GM18511 (cell line): Measurements from ENCODE around the gene RAB8B.
"Not testable (repeated sequence)": the region's sequence is repeated elsewhere in the genome, so short reads cannot be mapped to it uniquely, and the experiment has no call there.

Source experiments
- ATAC-seq: cut with Tn5 transposase; IDR thresholded peaks from one replicate; pipeline ENCODE4 v1.9.1; 2021; ENCODE audit warnings: mild to moderate bottlenecking, moderate library complexity; ENCODE audit not compliant: unreplicated experiment

RAB8B gene

DNA sequence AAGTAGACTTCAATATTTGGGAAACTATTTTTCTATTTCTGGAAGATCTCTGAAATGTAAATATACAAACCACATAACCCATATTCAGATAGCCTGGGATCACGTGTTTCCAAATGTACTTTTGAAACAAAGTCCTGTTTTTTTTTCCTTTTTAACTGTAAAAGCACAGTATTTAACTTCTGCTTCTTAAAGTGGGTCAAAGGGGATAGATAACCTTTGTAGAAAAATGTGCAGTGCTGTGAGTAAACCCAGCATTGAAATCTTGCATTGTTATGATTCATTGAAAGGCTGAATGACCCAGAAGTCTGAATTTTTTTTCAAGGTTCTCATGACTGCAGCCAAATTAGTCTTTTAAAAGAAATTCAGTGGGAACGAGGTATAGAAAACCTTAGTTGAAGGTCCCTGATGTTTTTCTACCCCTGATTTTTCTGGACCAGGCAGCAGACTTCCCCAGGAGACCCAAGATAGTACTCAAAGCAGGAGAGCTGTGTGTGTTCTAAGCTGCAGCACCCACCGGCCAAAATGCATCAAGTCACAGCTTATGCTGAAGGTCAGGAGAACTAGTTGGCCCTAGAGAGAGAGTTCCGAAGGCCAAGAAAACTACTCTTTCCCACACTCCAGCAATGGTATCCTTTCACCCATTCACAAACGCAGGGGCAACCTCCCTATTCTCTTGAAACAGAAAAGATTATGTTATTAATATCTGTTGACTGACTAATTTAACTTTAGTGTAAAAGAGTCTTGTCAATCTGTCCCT, 44.4 kb downstream of the RAB8B start:
- ATAC-seq: no peak

DNA sequence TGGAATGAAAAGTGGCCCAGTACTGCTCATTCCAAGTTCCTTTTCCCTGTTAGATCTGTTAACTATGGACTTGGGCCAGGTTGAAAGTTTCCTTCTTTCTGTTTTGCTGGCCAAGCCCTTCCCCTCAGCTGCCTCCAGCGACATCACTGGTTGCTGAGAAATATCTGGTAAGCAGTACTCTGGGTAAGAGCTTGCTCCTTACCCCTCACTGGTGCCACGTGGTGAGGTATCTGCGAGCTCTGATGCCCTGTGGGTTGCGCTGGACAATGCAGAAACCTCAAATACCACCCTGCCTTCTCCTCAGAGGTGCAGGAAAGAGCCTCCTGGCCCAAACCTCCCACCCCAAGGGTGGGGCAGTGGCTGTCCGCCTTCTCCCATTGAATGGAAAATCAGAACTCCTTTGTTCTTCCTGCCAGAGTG, 45.1 kb downstream of the RAB8B start:
- no peak for ATAC-seq

DNA sequence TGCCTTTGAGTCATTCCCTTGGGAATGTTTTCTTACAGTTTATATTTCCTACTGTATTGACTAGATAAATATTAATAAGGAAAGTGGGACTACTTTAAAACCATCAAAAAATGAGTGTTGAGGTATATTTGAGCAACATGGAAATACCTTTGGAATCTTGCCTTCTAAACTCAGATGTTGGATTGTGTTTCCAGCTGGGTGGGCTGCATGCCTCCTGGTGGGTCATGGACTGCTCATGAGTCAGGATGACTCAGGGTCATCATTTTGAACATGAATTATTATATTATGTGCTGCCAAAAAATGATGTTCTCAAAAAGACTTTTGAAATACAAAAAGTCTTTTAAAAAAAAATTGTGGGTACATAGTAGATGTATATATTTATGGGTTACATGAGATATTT, 46.9 kb downstream of the RAB8B start:
- no peak for ATAC-seq

DNA sequence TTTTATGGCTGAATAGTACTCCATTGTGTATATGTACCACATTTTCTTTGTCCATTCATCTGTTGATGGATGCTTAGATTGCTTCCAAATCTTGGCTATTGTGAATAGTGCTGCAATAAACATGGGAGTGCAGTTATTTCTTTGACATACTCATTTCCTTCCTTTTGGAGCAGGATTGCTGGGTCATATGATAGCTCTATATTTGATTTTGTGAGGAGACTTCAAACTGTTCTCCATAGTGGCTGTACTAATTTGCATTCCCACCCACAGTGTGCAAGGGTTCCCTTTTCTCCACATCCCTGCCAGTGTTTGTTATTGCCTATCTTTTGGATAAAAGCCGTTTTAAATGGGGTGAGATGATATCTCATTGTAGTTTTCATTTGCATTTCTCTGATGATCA, 47.7 kb downstream of the RAB8B start:
- ATAC-seq: not testable (repeated sequence)

DNA sequence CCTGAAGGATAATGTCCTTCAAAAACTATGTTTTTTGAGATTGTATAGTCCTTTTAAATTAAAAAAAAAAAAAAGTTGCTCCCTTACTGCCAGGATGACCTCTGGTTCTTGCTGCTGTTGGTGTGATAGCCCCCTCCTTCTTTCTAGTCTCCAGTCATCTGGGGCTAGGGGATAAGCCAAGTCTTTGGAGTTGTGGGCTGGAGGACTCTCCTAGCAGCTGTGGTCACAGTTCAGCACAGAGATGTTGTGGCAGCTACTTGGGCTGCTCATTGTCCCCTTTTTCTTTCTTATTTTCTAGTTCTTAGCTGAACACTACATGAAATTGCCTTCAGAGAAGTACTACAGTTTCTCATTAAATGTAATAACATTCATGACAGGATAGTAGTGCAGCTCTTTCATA, 48.8 kb downstream of the RAB8B start:
- no peak for ATAC-seq

DNA sequence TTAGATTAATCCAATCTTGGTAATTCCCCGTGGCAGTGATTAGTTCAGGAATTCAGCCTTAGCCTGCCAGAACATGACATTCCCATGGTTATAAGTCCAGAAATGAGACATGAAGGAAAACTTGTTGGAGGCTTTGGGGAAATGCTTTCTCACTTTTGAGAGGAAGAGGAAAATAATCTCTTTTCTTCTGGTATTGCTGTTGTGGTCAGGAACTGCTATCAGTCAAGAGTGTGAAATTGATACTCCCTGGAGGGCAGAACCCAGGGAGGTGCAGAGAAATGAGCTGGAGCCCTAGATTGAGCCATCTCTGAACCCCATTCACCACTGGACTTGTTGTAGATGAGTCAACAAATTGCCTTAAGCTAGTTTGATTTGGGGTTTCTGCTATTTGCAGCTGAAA, 49.4 kb downstream of the RAB8B start:
- peak; percentile 68 for ATAC-seq

DNA sequence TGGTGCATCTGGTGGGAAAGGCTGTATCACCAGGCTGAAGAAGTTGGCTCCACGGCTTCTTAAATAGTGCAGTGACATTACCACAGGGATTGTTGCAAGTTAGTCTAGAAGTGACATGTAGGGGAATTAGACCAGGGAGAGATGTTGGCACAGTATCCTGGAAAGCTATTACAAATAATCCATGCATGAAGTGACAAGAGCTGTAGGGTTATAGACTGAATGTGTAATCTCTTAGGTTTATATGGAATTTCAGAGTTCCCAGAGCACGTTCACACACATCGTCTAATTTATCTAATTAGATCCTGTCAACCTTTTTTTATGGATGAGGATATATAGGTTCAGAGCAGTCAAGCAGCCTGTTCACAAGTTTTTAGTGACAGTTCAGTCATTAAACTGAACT, 50.7 kb downstream of the RAB8B start:
- no peak for ATAC-seq

DNA sequence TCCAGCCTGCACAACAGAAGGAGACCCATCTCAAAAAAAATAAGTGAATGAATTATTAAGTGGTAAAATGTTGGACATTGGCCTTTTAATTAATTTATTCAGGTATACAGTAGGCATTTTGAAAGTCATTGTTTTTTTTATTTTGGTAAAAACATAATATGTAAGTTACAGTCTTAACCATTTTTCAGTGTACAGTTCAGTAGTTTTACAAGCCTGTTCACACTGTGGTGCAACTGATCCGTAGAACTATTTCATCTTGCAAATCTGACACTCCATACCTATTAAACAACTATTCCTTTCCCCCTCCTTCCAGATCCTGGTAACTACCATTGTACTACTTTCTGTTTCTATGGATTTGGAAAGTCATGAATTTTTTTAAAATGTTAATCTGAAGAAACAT, 51.9 kb downstream of the RAB8B start:
- ATAC-seq: no peak

DNA sequence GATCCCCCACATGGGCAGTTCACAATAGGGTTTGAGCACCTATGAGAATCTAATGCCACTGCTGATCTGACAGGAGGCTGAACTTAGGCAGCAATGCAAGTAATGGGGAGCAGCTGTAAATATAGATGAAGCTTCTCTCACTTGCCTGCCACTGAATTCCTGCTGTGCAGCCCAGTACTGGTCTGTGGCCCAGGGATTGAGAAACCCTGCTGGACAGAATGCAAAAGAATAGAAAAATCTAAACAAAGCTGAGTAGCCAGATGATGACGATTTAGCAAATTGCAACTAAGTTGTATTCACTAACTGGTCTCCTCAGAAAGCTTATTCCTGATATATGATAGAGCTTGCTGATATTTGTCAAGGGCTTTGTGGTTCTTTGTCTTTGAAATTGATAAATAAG, 53.7 kb downstream of the RAB8B start:
- ATAC-seq: no peak

DNA sequence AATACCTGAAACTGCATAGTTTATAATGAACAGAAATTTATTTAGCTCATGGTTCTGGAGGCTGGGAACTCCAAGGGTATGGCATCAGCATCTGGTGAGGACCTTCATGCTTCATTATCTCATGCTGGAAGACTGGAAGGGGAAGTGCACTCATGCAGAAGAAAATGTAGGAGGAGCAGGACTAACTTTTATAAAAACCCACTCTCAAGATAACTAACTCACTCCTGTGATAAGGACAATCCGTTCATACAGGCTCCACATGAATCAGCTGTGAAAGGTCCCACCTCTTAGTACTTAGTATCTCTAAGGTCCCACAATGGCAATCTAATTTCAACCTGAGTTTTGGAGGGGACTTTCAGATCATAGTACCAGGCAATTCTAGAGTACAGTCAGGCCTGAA, 54.4 kb downstream of the RAB8B start:
- no peak for ATAC-seq

DNA sequence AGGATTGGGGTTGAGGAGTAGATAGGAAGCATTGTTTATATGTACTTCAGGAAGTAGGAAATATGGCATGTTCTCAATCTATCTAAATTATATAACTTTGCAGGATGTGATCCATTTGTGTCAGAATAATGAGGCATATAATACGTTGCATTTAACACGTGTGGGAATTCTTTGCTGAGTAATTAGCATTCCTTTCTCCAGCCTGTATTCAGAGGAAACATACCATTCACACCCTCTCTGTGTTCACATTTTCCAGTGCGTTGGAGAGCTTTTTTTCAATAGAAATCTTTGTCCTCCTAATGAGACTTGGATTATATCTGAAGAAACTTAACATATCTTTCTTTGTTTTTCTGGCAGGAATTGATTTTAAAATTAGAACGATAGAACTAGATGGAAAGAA, 55.0 kb downstream of the RAB8B start:
- ATAC-seq: no peak

DNA sequence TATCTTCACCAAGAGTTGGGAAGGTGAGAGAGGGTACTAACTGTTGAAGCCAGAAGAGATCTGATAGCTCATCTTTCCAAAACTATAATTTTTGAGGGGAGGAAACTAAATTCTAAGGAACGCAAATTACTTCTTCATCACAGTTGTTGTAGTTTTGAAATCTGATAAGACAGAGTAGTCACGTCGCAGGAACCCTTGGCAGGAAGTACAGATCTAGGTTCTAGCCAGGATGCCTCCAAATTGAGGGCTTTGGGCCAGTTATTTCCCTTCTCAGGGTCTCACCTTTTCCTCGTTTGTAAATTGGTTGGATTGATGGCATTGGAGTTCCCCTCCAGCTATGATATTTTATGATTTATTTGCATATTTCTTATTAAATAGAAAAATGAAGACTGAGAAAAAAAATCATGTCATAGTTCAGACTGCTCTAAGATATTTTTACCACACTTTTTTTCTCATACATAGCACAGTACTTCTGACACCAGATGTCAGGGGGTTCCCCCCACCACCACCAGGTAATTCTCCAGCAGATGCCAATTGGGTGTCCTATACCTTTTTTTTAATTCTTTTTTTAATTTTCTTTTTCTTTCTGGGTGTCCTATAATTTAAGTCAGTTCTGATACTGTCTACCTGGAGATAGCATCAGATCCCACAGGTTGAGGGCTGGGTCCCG, 55.7 kb downstream of the RAB8B start:
- no peak for ATAC-seq

DNA sequence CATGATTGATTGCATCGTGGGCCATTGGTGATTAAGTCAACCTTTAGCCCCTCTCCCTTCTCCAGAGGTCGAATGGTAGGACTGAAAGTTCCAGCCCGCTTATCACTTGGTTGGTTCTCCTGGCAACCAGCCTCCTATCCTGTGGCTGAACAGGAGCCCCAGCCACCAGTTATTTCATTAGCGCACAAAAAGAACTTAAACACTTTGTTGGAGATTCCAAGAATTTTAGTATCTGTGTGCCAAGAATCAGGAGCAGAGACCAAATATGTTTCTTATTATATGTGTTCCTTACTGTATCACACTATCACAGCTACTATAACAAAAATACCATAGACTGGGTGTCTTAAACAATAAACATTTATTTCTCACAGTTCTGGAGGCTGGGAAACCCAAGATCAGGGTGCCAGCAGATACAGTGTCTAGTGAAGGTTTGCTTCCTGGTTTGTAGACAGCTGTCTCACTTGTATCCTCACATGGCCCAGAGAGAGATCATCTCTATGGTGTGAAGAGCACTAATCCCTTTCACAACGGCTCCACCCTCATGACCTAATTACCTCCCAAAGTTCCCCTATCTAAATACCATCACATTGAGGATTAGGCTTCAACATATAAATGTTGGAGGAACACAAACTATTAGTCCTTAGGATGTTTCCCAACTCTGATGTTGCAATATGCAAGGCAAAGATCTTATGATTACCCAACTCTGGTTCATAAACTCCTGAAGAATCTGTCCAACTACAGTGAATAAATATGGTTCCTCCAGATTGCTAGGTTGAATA, 57.5 kb downstream of the RAB8B start:
- ATAC-seq: no peak

DNA sequence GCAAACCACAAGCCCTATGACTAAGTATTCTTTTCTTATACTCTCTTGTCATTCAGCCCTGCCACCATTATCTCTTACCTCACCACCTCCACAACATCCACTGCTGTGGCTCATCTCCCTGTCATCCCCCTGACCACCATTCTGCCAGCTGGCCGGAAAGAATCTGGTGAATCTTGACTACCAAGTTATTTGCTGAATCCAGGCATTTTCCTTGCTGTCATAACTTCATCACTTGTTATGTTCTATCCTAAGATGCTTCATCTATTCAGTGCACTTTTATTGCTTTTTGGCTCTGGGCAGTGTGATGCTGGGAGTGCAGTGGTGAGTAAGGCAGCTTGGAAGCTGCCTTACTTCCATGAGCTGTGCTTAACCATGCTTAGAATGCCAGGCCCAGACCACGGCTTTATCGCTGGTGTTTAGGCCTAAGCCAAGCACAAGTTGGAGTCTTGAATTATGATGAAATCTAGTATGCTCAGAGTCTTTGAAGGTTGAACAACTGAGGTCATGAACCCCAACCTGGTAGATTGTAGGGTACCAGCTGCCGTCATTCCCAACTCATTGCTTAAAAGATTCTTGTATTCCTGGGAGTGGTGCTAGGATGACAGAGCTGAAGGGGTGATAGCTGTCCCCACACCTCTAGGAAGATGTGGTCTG, 61.0 kb downstream of the RAB8B start:
- no peak for ATAC-seq

DNA sequence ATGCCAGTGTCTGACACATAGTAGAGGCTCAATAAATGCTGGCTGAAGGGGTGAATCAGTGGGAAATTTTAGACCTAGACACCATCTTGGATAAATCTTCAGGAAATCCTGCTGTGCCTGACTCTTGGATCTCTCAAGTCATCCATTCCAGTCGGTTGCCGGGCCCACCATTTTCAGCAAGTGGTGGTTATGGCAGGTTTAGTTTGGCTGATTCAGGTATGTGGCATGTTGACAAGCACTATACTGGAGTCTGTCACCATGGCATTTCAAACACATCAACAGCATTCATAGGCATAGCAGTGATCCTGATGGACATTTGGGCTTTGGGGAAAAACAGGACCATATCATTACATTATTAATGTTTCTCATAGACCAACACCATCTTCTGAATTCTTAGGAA, 62.3 kb downstream of the RAB8B start:
- no peak for ATAC-seq

DNA sequence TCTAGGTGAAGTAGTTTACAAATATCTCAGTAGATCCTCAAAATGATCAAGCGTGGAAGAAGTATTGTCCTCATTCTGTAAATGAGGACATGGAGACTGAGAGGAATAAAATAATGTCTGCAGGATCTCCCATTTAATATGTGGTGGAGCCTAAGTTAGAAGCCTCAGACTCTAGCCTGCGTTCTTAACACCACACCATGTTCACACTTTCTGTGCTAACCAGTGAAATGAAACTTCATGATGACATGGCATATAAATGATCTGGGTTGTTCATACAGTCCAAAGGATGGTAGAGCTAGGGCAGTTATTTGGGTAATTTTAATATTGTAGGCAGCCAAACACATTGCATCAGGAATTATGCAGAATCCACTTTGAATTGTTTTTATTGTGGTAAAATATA, 62.9 kb downstream of the RAB8B start:
- no peak for ATAC-seq

DNA sequence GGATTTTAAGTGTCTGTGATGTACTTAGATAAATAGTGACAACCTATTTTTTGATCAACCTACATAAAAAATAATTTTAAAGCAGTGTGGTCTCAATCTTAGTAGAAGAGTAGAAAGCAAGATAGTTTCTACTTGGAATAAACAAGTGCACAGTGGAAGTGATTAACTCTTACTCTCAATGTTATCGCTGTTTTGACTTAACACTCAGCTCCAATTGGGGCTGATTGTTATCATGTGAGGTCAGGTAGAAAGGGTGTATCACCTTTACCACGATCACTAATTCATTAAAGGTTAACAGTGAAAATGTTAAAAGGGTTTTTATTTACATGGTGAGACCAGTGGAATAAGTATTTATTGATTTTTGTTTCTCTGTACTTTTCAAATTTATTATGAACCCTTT, 65.6 kb downstream of the RAB8B start:
- no peak for ATAC-seq

DNA sequence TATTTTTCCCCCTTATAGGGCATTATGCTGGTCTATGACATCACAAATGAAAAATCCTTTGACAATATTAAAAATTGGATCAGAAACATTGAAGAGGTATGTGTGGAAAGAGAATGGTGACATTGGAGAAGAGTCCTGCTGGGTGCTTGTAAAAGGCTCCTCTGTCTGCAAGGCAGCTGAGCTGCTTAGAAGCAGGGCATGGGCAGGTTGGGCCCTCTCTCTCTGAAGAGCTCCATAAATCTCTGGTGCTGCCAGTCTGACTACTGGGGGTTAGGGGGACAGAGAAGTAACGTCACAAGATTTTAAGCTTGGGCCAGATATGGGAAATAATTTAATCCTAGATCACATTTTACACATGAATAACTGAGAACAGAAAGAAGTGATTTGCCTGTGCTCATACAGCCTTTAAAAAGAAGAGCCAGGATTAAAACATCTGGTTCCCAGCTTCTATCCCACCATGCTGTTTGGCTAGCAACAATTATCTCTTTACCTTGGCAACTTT, 66.1 kb downstream of the RAB8B start:
- ATAC-seq: no peak

DNA sequence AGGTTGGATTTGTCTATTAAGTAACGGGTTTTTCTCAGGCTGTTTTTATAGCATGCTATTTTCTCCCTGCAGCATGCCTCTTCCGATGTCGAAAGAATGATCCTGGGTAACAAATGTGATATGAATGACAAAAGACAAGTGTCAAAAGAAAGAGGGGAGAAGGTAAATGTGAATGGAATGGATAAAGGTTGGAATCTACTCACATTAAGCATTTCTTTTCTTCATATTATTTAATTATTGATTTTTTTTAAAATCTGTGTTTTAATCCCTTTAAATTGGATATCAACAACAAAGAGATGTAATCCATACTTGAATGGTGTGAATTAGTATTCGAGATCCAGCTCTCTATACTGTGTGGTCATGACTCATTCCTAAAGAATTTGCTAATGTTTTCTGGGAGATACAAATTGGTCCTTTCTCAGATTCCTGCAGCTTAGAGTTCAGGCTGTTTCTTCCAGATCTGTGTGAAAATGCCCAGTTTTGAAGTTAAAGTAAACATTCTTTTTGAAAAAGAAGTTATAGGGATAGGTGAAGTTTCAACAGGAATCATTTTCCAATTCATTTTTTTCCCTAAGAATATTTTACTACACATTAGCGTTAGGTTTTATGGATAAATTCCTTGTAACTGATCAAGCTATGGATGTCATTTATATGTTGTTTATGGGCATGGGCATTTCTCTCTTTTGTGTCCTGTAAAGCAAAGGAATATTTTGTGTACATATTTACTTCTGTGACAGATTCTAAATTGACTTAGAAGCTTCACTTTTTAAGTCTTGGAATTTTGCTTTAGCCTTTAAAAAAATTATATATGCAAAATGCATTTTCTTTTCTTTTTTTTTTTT, 67.2 kb downstream of the RAB8B start:
- no peak for ATAC-seq

DNA sequence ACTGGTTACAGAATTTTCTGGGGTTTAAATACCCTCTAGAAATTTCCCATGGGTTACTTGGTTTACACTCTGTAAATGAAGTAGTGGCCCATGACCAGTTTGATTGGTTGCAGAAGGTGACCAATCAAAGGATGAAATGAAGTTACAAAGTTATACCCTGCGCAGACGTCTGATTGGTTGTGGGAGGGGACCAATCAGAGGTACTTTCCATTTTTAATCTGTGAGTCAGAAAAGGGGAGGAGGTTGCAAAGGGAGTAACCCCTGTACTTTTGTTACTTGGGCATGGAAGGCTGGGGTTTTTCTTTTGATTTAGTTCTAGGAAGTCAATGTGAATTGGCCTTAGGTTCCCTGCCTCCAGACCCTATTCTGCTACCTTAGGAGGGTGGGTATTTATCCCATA, 69.3 kb downstream of the RAB8B start:
- ATAC-seq: no peak
